Measurements from ENCODE around the gene GLOD4. TPM values are rescaled to one million over a fixed set of nuclear protein-coding genes. Genes with fewer than 3 reads are reported as not detected.

Gene GLOD4
- total and polyA plus RNA-seq, 10 of the 15 experiments (the other 5 are each of a cell fraction or from before 2014, with no cell fraction given), result 40.8 to 107 (median 81.2) TPM

DNA sequence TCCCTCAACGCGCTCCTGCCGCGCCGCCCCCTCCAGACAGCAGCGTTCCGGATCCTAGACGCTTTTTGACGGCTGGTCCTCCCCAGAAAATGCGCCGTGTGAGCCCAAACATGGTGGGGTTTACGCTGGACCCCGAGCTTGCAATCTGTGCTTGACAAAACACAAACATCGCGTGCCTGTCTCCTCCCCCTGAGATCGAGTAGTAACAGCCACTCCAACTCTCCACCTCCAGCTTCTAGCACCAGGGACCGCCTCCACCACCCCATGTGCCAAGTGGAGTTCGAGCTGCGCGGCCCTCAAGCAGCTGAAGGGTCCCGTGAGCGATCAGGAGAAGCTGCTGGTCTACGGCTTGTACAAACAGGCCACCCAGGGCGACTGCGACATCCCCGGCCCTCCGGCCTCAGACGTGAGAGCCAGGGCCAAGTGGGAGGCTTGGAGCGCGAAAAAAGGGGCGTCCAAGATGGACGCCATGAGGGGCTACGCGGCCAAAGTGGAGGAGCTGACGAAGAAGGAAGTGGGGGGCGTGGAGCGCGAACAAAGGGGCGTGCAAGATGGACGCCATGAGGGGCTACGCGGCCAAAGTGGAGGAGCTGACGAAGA lies 29.4 kb downstream of the GLOD4 start (continued):
- TF ChIP-seq, protein P1, sequence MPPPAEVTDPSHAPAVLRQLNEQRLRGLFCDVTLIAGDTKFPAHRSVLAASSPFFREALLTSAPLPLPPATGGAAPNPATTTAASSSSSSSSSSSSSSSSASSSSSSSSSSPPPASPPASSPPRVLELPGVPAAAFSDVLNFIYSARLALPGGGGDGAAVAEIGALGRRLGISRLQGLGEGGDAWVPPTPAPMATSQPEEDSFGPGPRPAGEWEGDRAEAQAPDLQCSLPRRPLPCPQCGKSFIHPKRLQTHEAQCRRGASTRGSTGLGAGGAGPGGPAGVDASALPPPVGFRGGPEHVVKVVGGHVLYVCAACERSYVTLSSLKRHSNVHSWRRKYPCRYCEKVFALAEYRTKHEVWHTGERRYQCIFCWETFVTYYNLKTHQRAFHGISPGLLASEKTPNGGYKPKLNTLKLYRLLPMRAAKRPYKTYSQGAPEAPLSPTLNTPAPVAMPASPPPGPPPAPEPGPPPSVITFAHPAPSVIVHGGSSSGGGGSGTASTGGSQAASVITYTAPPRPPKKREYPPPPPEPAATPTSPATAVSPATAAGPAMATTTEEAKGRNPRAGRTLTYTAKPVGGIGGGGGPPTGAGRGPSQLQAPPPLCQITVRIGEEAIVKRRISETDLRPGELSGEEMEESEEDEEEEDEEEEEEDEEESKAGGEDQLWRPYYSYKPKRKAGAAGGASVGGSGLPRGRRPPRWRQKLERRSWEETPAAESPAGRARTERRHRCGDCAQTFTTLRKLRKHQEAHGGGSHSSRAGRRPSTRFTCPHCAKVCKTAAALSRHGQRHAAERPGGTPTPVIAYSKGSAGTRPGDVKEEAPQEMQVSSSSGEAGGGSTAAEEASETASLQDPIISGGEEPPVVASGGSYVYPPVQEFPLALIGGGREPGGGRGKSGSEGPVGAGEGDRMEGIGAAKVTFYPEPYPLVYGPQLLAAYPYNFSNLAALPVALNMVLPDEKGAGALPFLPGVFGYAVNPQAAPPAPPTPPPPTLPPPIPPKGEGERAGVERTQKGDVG (CRISPR knock-in tag; IDR thresholded peaks at IDR 0.05), result no peak
- TF ChIP-seq NFIC (IDR thresholded peaks at IDR 0.05; ENCODE audit: low read depth, low read length) (no peak), SP1 (IDR thresholded peaks at IDR 0.05; ENCODE audit: low read depth, low read length) (no peak), MTA2 (IDR thresholded peaks at IDR 0.05; ENCODE audit: low read depth) (0 out of 2 replicates have a peak, but pooled peaks have one; percentile 6), NBN (IDR thresholded peaks at IDR 0.05) (peak; percentile 52; the same call in 1 of the 2 replicates), CBX3 (IDR thresholded peaks at IDR 0.05; ENCODE audit: borderline replicate concordance, low read depth) (no peak)
- TF ChIP-seq, protein P2, sequence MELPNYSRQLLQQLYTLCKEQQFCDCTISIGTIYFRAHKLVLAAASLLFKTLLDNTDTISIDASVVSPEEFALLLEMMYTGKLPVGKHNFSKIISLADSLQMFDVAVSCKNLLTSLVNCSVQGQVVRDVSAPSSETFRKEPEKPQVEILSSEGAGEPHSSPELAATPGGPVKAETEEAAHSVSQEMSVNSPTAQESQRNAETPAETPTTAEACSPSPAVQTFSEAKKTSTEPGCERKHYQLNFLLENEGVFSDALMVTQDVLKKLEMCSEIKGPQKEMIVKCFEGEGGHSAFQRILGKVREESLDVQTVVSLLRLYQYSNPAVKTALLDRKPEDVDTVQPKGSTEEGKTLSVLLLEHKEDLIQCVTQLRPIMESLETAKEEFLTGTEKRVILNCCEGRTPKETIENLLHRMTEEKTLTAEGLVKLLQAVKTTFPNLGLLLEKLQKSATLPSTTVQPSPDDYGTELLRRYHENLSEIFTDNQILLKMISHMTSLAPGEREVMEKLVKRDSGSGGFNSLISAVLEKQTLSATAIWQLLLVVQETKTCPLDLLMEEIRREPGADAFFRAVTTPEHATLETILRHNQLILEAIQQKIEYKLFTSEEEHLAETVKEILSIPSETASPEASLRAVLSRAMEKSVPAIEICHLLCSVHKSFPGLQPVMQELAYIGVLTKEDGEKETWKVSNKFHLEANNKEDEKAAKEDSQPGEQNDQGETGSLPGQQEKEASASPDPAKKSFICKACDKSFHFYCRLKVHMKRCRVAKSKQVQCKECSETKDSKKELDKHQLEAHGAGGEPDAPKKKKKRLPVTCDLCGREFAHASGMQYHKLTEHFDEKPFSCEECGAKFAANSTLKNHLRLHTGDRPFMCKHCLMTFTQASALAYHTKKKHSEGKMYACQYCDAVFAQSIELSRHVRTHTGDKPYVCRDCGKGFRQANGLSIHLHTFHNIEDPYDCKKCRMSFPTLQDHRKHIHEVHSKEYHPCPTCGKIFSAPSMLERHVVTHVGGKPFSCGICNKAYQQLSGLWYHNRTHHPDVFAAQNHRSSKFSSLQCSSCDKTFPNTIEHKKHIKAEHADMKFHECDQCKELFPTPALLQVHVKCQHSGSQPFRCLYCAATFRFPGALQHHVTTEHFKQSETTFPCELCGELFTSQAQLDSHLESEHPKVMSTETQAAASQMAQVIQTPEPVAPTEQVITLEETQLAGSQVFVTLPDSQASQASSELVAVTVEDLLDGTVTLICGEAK (IDR thresholded peaks at IDR 0.05; ENCODE audit: borderline replicate concordance), result peak; percentile 54

Measured in GM12878 (cell line).